DOHH2 (cell line): ENCODE data around the gene WDR75.
"Not testable (repeated sequence)": the region's sequence is repeated elsewhere in the genome, so short reads cannot be mapped to it uniquely, and the experiment has no call there.

Experiments used
- H3F3A ChIP-seq: fragments of 200-600 bp; sonication (generic), shearing (Covaris generic); 2 replicates; pipeline ENCODE4 v1.6.0; 2016; ENCODE audit warnings: antibody characterized with exemption, mild to moderate bottlenecking; ENCODE audit not compliant: control insufficient read depth, insufficient read depth
- H3K27ac ChIP-seq: fragments of 200-600 bp; sonication (generic); 2 replicates; pipeline ENCODE4 v1.5.1; 2014; ENCODE audit warnings: low read depth, mild to moderate bottlenecking, low read length, moderate library complexity
- H3K27me3 ChIP-seq: fragments of 200-600 bp; sonication (generic); 2 replicates; pipeline ENCODE4 v1.6.1; 2014; ENCODE audit warnings: mild to moderate bottlenecking, low read length, mixed read lengths; ENCODE audit not compliant: control insufficient read depth
- H3K36me3 ChIP-seq: fragments of 200-600 bp; sonication (generic); 2 replicates; pipeline ENCODE4 v1.6.1; 2014; ENCODE audit warnings: mild to moderate bottlenecking, low read length, moderate library complexity, mixed read lengths; ENCODE audit not compliant: control insufficient read depth
- H3K4me1 ChIP-seq: fragments of 200-600 bp; sonication (generic); 2 replicates; pipeline ENCODE4 v1.6.1; 2014; ENCODE audit warnings: mild to moderate bottlenecking, low read length, mixed read lengths; ENCODE audit not compliant: control insufficient read depth
- H3K4me2 ChIP-seq: fragments of 200-600 bp; sonication (generic); 2 replicates; pipeline ENCODE4 v1.6.0; 2014; ENCODE audit warnings: mild to moderate bottlenecking, low read length, moderate library complexity
- H3K4me3 ChIP-seq: fragments of 200-600 bp; sonication (generic); 2 replicates; pipeline ENCODE4 v1.5.1; 2014; ENCODE audit warnings: mild to moderate bottlenecking, low read length, mixed read lengths
- H3K79me2 ChIP-seq: fragments of 200-600 bp; sonication (generic); 2 replicates; pipeline ENCODE4 v1.6.1; 2014; ENCODE audit warnings: mild to moderate bottlenecking, low read length, mixed read lengths; ENCODE audit not compliant: control insufficient read depth
- H3K9me2 ChIP-seq: fragments of 200-600 bp; sonication (generic); replicated peaks from 2 replicates; pipeline ENCODE4 v1.6.1; 2014; ENCODE audit warnings: mild to moderate bottlenecking, low read length, mixed read lengths; ENCODE audit not compliant: control insufficient read depth
- H3K9me3 ChIP-seq: fragments of 200-600 bp; sonication (generic); 2 replicates; pipeline ENCODE4 v1.6.1; 2014; ENCODE audit warnings: antibody characterized with exemption, low read length, mixed read lengths; ENCODE audit not compliant: control insufficient read depth, insufficient read depth
- H4K20me1 ChIP-seq: fragments of 200-600 bp; sonication (generic); 2 replicates; pipeline ENCODE4 v1.6.0; 2014; ENCODE audit warnings: low read depth, mild to moderate bottlenecking, antibody characterized with exemption, low read length, moderate library complexity; ENCODE audit not compliant: control insufficient read depth, insufficient read depth
- EZH2phosphoT487 ChIP-seq: fragments of 200-600 bp; sonication (generic); IDR thresholded peaks from 2 replicates; pipeline ENCODE4 v1.6.1; 2017; ENCODE audit warnings: borderline replicate concordance, mild to moderate bottlenecking, antibody characterized with exemption, low read length, moderate library complexity, mixed read lengths
- TF ChIP-seq, protein P1 (sequence below): fragments of 200-600 bp; sonication (generic); IDR thresholded peaks from one replicate; pipeline ENCODE4 v1.5.1; 2014; ENCODE audit warnings: antibody characterized with exemption, mild to moderate bottlenecking, low read depth, low read length; ENCODE audit not compliant: poor library complexity, severe bottlenecking

Gene WDR75

DNA sequence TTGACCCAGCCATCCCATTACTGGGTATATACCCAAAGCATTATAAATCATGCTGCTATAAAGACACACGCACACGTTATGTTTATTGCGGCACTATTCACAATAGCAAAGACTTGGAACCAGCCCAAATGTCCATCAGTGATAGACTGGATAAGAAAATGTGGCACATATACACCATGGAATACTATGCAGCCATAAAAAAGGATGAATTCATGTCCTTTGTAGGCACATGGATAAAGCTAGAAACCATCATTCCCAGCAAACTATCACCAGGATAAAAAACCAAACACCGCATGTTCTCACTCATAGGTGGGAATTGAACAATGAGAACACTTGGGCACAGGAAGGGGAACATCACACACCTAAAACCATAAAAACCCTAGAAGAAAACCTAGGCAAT, 5.5 kb upstream of the WDR75 start:
- peaks cover 11% of the 10 kb centered on the region for H3K4me1 ChIP-seq
- not testable (repeated sequence) for H4K20me1 ChIP-seq, H3K27me3 ChIP-seq, H3K9me2 ChIP-seq, H3K9me3 ChIP-seq, H3K79me2 ChIP-seq, H3K4me3 ChIP-seq, H3K4me2 ChIP-seq, H3F3A ChIP-seq, H3K27ac ChIP-seq, H3K36me3 ChIP-seq

DNA sequence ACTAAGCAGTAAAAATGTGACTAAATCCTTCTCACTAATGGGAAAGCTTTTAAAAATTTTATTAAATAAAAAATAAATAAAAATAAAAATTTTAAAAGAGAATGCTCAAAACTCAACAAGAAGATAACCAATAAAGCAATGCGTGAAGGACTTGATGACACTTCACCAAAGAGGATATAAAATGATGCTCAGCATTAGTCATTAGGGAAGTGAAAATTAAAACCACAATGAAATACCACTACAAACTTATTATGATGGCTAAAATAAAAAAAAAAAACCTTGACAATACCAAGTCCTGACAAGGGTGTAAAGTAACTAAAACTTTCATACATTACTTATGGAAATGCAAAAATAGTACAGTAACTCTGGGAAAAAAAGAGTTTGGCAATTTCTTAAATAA, 3.3 kb upstream of the WDR75 start:
- no peak for TF ChIP-seq EZH2phosphoT487
- TF ChIP-seq, protein P1, sequence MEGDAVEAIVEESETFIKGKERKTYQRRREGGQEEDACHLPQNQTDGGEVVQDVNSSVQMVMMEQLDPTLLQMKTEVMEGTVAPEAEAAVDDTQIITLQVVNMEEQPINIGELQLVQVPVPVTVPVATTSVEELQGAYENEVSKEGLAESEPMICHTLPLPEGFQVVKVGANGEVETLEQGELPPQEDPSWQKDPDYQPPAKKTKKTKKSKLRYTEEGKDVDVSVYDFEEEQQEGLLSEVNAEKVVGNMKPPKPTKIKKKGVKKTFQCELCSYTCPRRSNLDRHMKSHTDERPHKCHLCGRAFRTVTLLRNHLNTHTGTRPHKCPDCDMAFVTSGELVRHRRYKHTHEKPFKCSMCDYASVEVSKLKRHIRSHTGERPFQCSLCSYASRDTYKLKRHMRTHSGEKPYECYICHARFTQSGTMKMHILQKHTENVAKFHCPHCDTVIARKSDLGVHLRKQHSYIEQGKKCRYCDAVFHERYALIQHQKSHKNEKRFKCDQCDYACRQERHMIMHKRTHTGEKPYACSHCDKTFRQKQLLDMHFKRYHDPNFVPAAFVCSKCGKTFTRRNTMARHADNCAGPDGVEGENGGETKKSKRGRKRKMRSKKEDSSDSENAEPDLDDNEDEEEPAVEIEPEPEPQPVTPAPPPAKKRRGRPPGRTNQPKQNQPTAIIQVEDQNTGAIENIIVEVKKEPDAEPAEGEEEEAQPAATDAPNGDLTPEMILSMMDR = no peak
- H3K4me2 ChIP-seq = no peak overlapping the region

DNA sequence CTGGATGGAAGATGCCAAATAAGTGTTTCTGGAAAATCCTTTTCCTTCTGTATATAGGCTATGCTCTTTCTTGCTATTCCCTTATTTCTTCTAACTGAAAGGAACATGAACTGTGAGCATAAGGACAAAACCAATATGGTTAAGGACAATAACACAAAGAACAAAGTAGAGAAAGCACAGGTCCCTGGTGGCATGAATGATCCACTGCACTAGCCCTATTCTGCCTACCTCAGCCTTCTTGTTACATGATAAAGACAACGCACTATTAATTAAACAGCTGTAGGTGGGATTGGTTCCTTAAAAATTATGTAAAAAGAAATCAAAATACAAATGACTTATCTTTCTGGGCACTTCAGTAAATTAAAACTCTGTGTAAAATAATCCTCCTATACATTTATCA, 1.9 kb upstream of the WDR75 start:
- peaks cover 31% of the 10 kb centered on the region for H3K79me2 ChIP-seq
- H3K4me1 ChIP-seq = peaks cover 24% of the 10 kb centered on the region
- H4K20me1 ChIP-seq = no peaks in the 10 kb centered on the region
- H3K4me3 ChIP-seq = no peak overlapping the region
- no peaks in the 10 kb centered on the region for H3K9me3 ChIP-seq
- no peak overlapping the region; the same call in 1 of the 2 replicates for H3K4me2 ChIP-seq
- no peaks in the 10 kb centered on the region for H3K27me3 ChIP-seq
- no peaks in the 10 kb centered on the region for H3K9me2 ChIP-seq
- peaks cover 22% of the 10 kb centered on the region for H3K36me3 ChIP-seq
- no peak overlapping the region for H3K27ac ChIP-seq
- H3F3A ChIP-seq = no peaks in the 10 kb centered on the region
- no peak for TF ChIP-seq EZH2phosphoT487
- TF ChIP-seq, protein P1 = no peak

More for the DNA sequence above, 3.3 kb upstream of the WDR75 start:
- Histone ChIP-seq H3K79me2 (peaks cover 17% of the 10 kb centered on the region), H3K4me3 (no peak overlapping the region), H3K36me3 (peaks cover 9% of the 10 kb centered on the region), H3K9me2 (no peaks in the 10 kb centered on the region), H3K27me3 (no peaks in the 10 kb centered on the region), H4K20me1 (no peaks in the 10 kb centered on the region), H3K9me3 (no peaks in the 10 kb centered on the region), H3F3A (no peaks in the 10 kb centered on the region), H3K4me1 (peaks cover 17% of the 10 kb centered on the region), H3K27ac (no peak overlapping the region)

DNA sequence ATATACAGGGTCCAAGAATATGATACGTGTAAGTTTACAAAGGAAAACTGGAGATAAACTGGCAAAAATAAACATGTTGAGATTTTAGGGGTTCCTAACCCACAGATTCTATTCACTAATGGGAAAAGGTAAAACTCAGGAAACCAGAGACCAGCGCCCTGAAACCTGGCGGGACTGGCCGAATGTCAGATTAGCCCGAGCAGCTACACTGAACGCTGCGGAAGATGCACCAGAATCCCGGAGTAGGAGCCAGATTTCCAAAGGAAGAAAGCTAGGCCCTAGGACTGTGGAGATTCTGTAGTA, 679 bp upstream of the WDR75 start:
- Histone ChIP-seq H4K20me1 (peaks cover 4% of the 10 kb centered on the region; the same call in 1 of the 2 replicates), H3K4me2 (peak overlapping the region; percentile 81), H3F3A (no peaks in the 10 kb centered on the region), H3K9me3 (no peaks in the 10 kb centered on the region), H3K36me3 (peaks cover 34% of the 10 kb centered on the region), H3K9me2 (no peaks in the 10 kb centered on the region), H3K27ac (peak overlapping the region; percentile 48), H3K4me1 (peaks cover 24% of the 10 kb centered on the region), H3K27me3 (no peaks in the 10 kb centered on the region), H3K79me2 (peaks cover 44% of the 10 kb centered on the region), H3K4me3 (peak overlapping the region; percentile 86)
- TF ChIP-seq, protein P1 = no peak
- TF ChIP-seq EZH2phosphoT487 = no peak
